Stimulated activated naive B cell treated with anti-CD40 and anti-IgM and Interleukin-4, amounts not matched to agents 10 μg/mL and 1 μg/mL and 100 μg/mL, for 72 hours (primary cell): ENCODE measurements around the gene SSBP3.

Experiments
- ATAC-seq, 2 donors: fragments of 150-1000 bp; cut with Tn5 transposase; replicated peaks; 2 replicates each; pipeline ENCODE4 v1.10.0; 2021; ENCODE audit warnings: moderate library complexity in 1 of 2
- DNase-seq: peaks from one replicate; pipeline ENCODE4 v3.0.0; 2021
- H3K27ac Mint-ChIP-seq: one replicate; pipeline ENCODE4 v1.8.0; 2022; ENCODE audit warnings: mild to moderate bottlenecking, mixed read lengths
- H3K27me3 Mint-ChIP-seq, 2 donors: one replicate each; pipeline ENCODE4 v1.8.0; 2022; ENCODE audit warnings: mixed read lengths in 2 of 2
- H3K36me3 Mint-ChIP-seq, 2 donors: one replicate each; pipeline ENCODE4 v1.8.0; 2022; ENCODE audit warnings: mixed read lengths in 2 of 2, mild to moderate bottlenecking in 1 of 2
- H3K4me1 Mint-ChIP-seq, 2 donors: one replicate each; pipeline ENCODE4 v1.8.0; 2022; ENCODE audit warnings: mixed read lengths in 2 of 2, mild to moderate bottlenecking in 1 of 2
- H3K4me3 Mint-ChIP-seq, 2 donors: one replicate each; pipeline ENCODE4 v1.8.0; 2022; ENCODE audit warnings: mild to moderate bottlenecking in 2 of 2, mixed read lengths in 2 of 2, moderate library complexity in 1 of 2
- H3K9me3 Mint-ChIP-seq, 2 donors: one replicate each; pipeline ENCODE4 v1.8.0; 2022; ENCODE audit warnings: mixed read lengths in 2 of 2, mild to moderate bottlenecking in 1 of 2

SSBP3 gene

GRCh38 chr1:54305906-54306514, 100.2 kb downstream of the SSBP3 start:
- no peaks in the 10 kb centered on the region for H3K27me3 Mint-ChIP-seq
- ATAC-seq (no peak), DNase-seq (no peak)
- H3K4me3 Mint-ChIP-seq: no peak overlapping the region
- peaks cover 5 to 8% of the 10 kb centered on the region in 2 donors for H3K4me1 Mint-ChIP-seq
- no peaks in the 10 kb centered on the region for H3K9me3 Mint-ChIP-seq
- H3K36me3 Mint-ChIP-seq: peaks cover 0 to 4% of the 10 kb centered on the region in 2 donors
- no peak overlapping the region for H3K27ac Mint-ChIP-seq

GRCh38 chr1:54304518-54304917, 101.7 kb downstream of the SSBP3 start:
- peaks cover 10 to 11% of the 10 kb centered on the region in 2 donors for H3K4me1 Mint-ChIP-seq
- no peak for DNase-seq
- ATAC-seq: no peak
- peaks cover 0 to 4% of the 10 kb centered on the region in 2 donors for H3K36me3 Mint-ChIP-seq
- no peaks in the 10 kb centered on the region for H3K27me3 Mint-ChIP-seq
- H3K4me3 Mint-ChIP-seq: no peak overlapping the region
- H3K27ac Mint-ChIP-seq: no peak overlapping the region
- H3K9me3 Mint-ChIP-seq: no peaks in the 10 kb centered on the region

- Mint-ChIP-seq H3K4me3 (no peak overlapping the region), H3K9me3 (no peaks in the 10 kb centered on the region), H3K4me1 (peaks cover 21 to 24% of the 10 kb centered on the region in 2 donors), H3K27me3 (no peaks in the 10 kb centered on the region), H3K36me3 (peaks cover 0 to 4% of the 10 kb centered on the region in 2 donors), H3K27ac (no peak overlapping the region)
- DNase-seq (no peak), ATAC-seq (no peak)
These were observed 103.0 kb downstream of the SSBP3 start for GRCh38 chr1:54302951-54303843.

GRCh38 chr1:54302549-54302948, 103.6 kb downstream of the SSBP3 start:
- H3K4me1 Mint-ChIP-seq: peaks cover 25 to 30% of the 10 kb centered on the region in 2 donors
- peaks cover 0 to 4% of the 10 kb centered on the region in 2 donors for H3K36me3 Mint-ChIP-seq
- no peak overlapping the region for H3K4me3 Mint-ChIP-seq
- no peaks in the 10 kb centered on the region for H3K9me3 Mint-ChIP-seq
- no peak overlapping the region for H3K27ac Mint-ChIP-seq
- H3K27me3 Mint-ChIP-seq: no peaks in the 10 kb centered on the region
- ATAC-seq: no peak
- DNase-seq: no peak

GRCh38 chr1:54301497-54301896, 104.7 kb downstream of the SSBP3 start:
- H3K9me3 Mint-ChIP-seq: no peaks in the 10 kb centered on the region
- no peak for ATAC-seq

GRCh38 chr1:54300401-54300800, 105.8 kb downstream of the SSBP3 start:
- Mint-ChIP-seq H3K4me3 (no peak overlapping the region), H3K36me3 (no peaks in the 10 kb centered on the region), H3K9me3 (no peaks in the 10 kb centered on the region), H3K27ac (no peak overlapping the region), H3K27me3 (no peaks in the 10 kb centered on the region), H3K4me1 (peaks cover 21 to 32% of the 10 kb centered on the region in 2 donors)
- DNase-seq (no peak), ATAC-seq (no peak)

More at GRCh38 chr1:54301497-54301896, 104.7 kb downstream of the SSBP3 start:
- no peak for DNase-seq
- peak overlapping the region; percentile 17 for H3K27ac Mint-ChIP-seq
- H3K36me3 Mint-ChIP-seq: no peaks in the 10 kb centered on the region
- H3K27me3 Mint-ChIP-seq: no peaks in the 10 kb centered on the region
- H3K4me1 Mint-ChIP-seq: peaks cover 21 to 32% of the 10 kb centered on the region in 2 donors
- H3K4me3 Mint-ChIP-seq: no peak overlapping the region

- H3K36me3 Mint-ChIP-seq: no peaks in the 10 kb centered on the region
- H3K4me1 Mint-ChIP-seq: peaks cover 19 to 32% of the 10 kb centered on the region in 2 donors
- no peak for ATAC-seq
- H3K27me3 Mint-ChIP-seq: no peaks in the 10 kb centered on the region
- no peak for DNase-seq
- no peak overlapping the region for H3K4me3 Mint-ChIP-seq
- no peaks in the 10 kb centered on the region for H3K9me3 Mint-ChIP-seq
- H3K27ac Mint-ChIP-seq: no peak overlapping the region
These were observed 107.2 kb downstream of the SSBP3 start for GRCh38 chr1:54299037-54299436.

- ATAC-seq (peak in 1 of 2 donors; percentile 16), DNase-seq (no peak)
- Mint-ChIP-seq H3K27me3 (no peaks in the 10 kb centered on the region), H3K4me3 (no peak overlapping the region), H3K36me3 (no peaks in the 10 kb centered on the region), H3K4me1 (peaks cover 19 to 32% of the 10 kb centered on the region in 2 donors), H3K9me3 (no peaks in the 10 kb centered on the region), H3K27ac (peak overlapping the region; percentile 39)
These were observed 107.7 kb downstream of the SSBP3 start for GRCh38 chr1:54298284-54299033.

- no peak overlapping the region for H3K4me3 Mint-ChIP-seq
These were observed 108.5 kb downstream of the SSBP3 start for GRCh38 chr1:54297596-54298283.

GRCh38 chr1:54296666-54297065, 109.5 kb downstream of the SSBP3 start:
- DNase-seq: no peak
- Mint-ChIP-seq H3K36me3 (no peaks in the 10 kb centered on the region), H3K4me3 (no peak overlapping the region), H3K27ac (no peak overlapping the region), H3K9me3 (no peaks in the 10 kb centered on the region), H3K4me1 (peaks cover 22 to 36% of the 10 kb centered on the region in 2 donors), H3K27me3 (no peaks in the 10 kb centered on the region)
- ATAC-seq: no peak

More at GRCh38 chr1:54297596-54298283, 108.5 kb downstream of the SSBP3 start:
- Mint-ChIP-seq H3K27me3 (no peaks in the 10 kb centered on the region), H3K4me1 (peaks cover 19 to 36% of the 10 kb centered on the region in 2 donors), H3K9me3 (no peaks in the 10 kb centered on the region), H3K27ac (peak overlapping the region; percentile 28), H3K36me3 (no peaks in the 10 kb centered on the region)
- ATAC-seq (no peak), DNase-seq (no peak)

GRCh38 chr1:54294887-54295286, 111.3 kb downstream of the SSBP3 start:
- Mint-ChIP-seq H3K4me1 (peaks cover 21 to 29% of the 10 kb centered on the region in 2 donors), H3K4me3 (no peak overlapping the region), H3K27ac (no peak overlapping the region), H3K27me3 (no peaks in the 10 kb centered on the region), H3K9me3 (no peaks in the 10 kb centered on the region), H3K36me3 (no peaks in the 10 kb centered on the region)
- DNase-seq (no peak), ATAC-seq (no peak)

- Mint-ChIP-seq H3K4me3 (no peak overlapping the region), H3K27me3 (no peaks in the 10 kb centered on the region), H3K4me1 (peaks cover 14% of the 10 kb centered on the region in 2 donors), H3K9me3 (no peaks in the 10 kb centered on the region), H3K36me3 (no peaks in the 10 kb centered on the region), H3K27ac (no peak overlapping the region)
- DNase-seq (no peak), ATAC-seq (no peak)
These were observed 113.9 kb downstream of the SSBP3 start for GRCh38 chr1:54292002-54292911.
